Lung (tissue), 12 donors: Measurements from ENCODE around the gene BMERB1. TPM values are rescaled to one million over a fixed set of nuclear protein-coding genes. Genes with fewer than 3 reads are reported as not detected.
A peak's percentile ranks its signal among the peaks of the same experiment; 100 is the strongest.

ENCODE experiments used
- ATAC-seq: fragments of 200-7000 bp; cut with Tn5 transposase; one replicate; pipeline ENCODE4 v1.9.1; 2020; ENCODE audit warnings: moderate number of reproducible peaks; ENCODE audit not compliant: insufficient read depth, low FRiP score
- DNase-seq, 3 donors: peaks; one replicate each; pipeline ENCODE4 v3.0.0-alpha.2; 2013 to 2017
- H3K27ac ChIP-seq, 2 donors: one replicate each; pipeline ENCODE4 v1.5.1; 2013; ENCODE audit warnings: mild to moderate bottlenecking in 2 of 2, moderate library complexity in 2 of 2, control low read depth in 1 of 2, inconsistent platforms in 1 of 2, low read depth in 1 of 2, low read length in 1 of 2
- H3K27me3 ChIP-seq, 3 donors: one replicate each; pipeline ENCODE4 v1.5.1; 2013; ENCODE audit warnings: low read length in 2 of 3; ENCODE audit not compliant: control insufficient read depth in 3 of 3, insufficient read depth in 3 of 3
- H3K36me3 ChIP-seq, 4 donors: one replicate each; pipeline ENCODE4 v1.5.1; 2013; ENCODE audit warnings: low read length in 4 of 4, mild to moderate bottlenecking in 1 of 4, moderate library complexity in 1 of 4; ENCODE audit not compliant: control insufficient read depth in 4 of 4, insufficient read depth in 4 of 4
- H3K4me1 ChIP-seq, 5 donors: one replicate each; pipeline ENCODE4 v1.5.1; 2013; ENCODE audit warnings: low read length in 5 of 5, mild to moderate bottlenecking in 2 of 5, moderate library complexity in 1 of 5; ENCODE audit not compliant: control insufficient read depth in 5 of 5, insufficient read depth in 5 of 5
- H3K4me3 ChIP-seq: one replicate; pipeline ENCODE4 v1.5.1; 2013; ENCODE audit warnings: mild to moderate bottlenecking, control low read depth, moderate library complexity
- H3K9ac ChIP-seq, 2 donors: one replicate each; pipeline ENCODE4 v1.5.1; 2013; ENCODE audit warnings: low read length in 2 of 2, control low read depth in 1 of 2; ENCODE audit not compliant: insufficient read depth in 1 of 2
- H3K9me3 ChIP-seq, 4 donors: one replicate each; pipeline ENCODE4 v1.5.1; 2013; ENCODE audit warnings: low read length in 3 of 4, mild to moderate bottlenecking in 1 of 4, moderate library complexity in 1 of 4; ENCODE audit not compliant: control insufficient read depth in 4 of 4, insufficient read depth in 3 of 4
- WGBS, 2 donors: extraction: QIAGEN DNeasy Blood & Tissue Kit; methylation state at CpG; one replicate each; pipeline ENCODE4 v1.1.7; 2013; 5-methylcytosine and 5-hydroxymethylcytosine counted together
- polyA plus RNA-seq, 2 donors: library from polyadenylated mRNA; stranded (reverse); fragments of 200-250 nt; gene quantifications; one replicate each; pipeline ENCODE4 v1.2.1, GENCODE V29; 2013
- total RNA-seq, 2 donors: library from RNA; depleted of rRNA in 1 of 2; stranded (reverse); fragments of >200 nt in 1 of 2; gene quantifications; one replicate each; pipeline ENCODE4 v1.2.1, GENCODE V29; 2014 to 2021
- TF ChIP-seq, protein P1 (sequence below): IDR thresholded peaks from 2 replicates; pipeline ENCODE4 v1.5.1; 2012; ENCODE audit warnings: mild to moderate bottlenecking; ENCODE audit errors: control extremely low read depth, extremely low read depth
- donor health status: control.
- donor health status: control.
- donor health status: Bipolar disorder and iron deficiency.
- donor health status: healthy.
- donor health status: DM: yes; HTN: yes; CAD: no.

BMERB1 gene
- total and polyA plus RNA-seq, 4 donors, result 5.6 to 17.5 (median 7.9) TPM

DNA sequence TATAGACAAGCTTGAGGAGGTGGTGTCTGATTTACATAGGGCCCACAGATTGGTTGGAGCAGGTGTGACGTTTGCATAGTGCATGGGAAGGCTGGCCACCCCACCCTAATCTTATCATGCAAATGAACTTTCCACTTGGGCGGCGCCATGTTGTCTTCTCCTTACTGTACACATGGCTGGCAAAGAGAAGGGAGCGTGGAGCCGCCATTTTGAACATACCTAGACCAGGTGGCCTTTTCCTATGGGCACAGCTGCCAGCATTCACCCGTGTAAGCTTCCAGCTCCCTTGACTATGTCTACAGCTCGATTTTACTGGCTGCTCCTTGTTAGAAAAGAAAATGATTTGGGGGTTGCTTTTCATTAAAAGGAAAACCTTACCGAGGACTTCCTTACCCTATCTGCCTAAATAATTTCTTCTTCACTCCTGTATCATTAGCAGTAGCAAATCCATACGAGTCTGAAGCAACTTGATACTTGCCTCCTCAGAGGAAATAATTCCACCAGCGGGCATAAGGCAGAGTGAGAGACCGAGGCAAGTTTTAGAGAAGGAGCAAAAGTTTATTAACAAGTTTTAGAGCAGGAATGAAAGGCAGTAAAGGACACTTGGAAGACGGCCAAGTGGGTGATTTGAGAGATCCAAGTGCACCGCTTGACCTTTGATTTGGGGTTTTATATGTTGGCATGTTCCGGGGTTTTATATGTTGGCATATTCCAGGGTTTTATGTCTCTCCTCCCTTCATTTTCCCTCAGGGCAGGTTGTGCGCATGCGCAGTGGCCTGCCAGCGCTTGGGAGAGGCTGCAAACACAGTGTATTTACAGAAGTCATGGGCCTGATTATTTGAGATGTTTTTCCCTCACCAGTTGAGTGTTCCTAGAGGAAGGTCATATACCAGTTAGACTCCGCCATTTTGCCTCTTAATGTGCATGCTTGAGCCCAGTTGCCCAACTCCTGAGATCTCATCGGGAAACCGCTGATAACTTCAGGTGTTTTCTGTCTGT lies 142.9 kb downstream of the BMERB1 start:
- WGBS, 2 donors, result 94% methylated on average over 20 of the region's 20 CpGs
- H3K36me3 ChIP-seq, result peaks cover 0 to 10% (median 2%) of the 10 kb centered on the region in 4 donors
- ATAC-seq (no peak), DNase-seq (no peak)
- H3K4me1 ChIP-seq, result peaks cover 0 to 12% (median 3%) of the 10 kb centered on the region in 5 donors
- H3K9ac ChIP-seq, result no peak overlapping the region
- TF ChIP-seq, protein P1, sequence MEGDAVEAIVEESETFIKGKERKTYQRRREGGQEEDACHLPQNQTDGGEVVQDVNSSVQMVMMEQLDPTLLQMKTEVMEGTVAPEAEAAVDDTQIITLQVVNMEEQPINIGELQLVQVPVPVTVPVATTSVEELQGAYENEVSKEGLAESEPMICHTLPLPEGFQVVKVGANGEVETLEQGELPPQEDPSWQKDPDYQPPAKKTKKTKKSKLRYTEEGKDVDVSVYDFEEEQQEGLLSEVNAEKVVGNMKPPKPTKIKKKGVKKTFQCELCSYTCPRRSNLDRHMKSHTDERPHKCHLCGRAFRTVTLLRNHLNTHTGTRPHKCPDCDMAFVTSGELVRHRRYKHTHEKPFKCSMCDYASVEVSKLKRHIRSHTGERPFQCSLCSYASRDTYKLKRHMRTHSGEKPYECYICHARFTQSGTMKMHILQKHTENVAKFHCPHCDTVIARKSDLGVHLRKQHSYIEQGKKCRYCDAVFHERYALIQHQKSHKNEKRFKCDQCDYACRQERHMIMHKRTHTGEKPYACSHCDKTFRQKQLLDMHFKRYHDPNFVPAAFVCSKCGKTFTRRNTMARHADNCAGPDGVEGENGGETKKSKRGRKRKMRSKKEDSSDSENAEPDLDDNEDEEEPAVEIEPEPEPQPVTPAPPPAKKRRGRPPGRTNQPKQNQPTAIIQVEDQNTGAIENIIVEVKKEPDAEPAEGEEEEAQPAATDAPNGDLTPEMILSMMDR, result no peak
- H3K4me3 ChIP-seq, result no peak overlapping the region
- H3K27ac ChIP-seq, result no peak overlapping the region
- peaks cover 0 to 2% (median 0%) of the 10 kb centered on the region in 4 donors for H3K9me3 ChIP-seq
- H3K27me3 ChIP-seq, result no peaks in the 10 kb centered on the region

DNA sequence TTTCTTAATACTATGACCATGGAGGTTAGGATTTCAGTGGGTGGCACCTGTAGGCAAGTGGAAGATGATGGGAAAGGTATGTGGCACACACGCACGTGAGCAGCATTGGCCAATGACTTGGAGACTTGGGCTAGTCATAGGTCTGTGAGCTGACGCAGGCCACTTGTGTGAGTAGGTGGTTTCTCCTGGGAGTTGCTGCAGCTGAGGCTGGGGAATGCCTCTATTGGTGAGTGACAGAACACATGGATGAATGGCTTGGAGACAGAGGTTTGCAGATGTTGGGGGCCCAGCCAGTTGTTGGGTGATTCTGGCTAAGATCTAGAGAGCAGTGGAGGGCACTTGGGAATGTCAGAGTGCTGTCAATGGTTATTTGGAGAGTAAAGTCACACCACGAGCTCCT lies 144.4 kb downstream of the BMERB1 start:
- Histone ChIP-seq H3K9me3 (peaks cover 0 to 2% (median 0%) of the 10 kb centered on the region in 4 donors), H3K9ac (no peak overlapping the region), H3K4me3 (no peak overlapping the region), H3K4me1 (peaks cover 0 to 3% (median 0%) of the 10 kb centered on the region in 5 donors), H3K27me3 (no peaks in the 10 kb centered on the region), H3K27ac (no peak overlapping the region), H3K36me3 (peaks cover 0 to 13% (median 5%) of the 10 kb centered on the region in 4 donors)
- WGBS, 2 donors, result 92 to 99% methylated on average over 4 of the region's 4 CpGs
- no peak for ATAC-seq
- no peak for DNase-seq
- TF ChIP-seq, protein P1, result no peak

DNA sequence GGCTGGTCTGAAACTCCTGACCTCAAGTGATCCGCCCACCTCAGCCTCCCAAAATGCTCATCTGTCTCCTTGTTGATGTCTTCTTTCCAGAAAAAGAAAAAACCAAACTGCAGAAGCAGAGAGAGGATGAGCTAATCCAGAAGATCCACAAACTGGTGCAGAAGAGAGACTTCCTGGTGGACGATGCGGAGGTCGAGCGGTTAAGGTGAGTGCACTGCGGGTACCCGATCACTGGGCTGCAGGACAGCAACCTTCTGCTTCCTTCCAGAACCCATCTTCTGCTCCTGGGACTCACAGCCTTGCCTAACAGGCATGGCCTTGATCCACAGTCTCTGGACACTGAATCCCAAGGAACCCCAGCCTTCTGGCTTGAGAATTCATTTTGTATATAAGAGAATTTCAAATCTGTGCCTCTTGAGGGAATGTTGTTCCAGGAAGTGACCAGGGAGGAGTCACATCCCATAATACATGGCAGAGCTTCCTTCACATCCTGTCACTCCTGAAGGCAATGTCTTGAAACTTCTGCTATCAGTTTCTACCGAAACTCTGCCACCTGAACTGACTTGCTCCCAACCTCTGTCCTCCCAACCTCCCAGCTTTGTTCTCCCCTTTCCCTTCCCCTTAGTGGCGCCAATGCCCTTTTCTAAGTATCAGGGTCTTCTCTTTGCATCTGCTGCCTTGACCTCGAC lies 146.9 kb downstream of the BMERB1 start:
- 79 to 82% methylated on average over 10 of the region's 10 CpGs for WGBS, 2 donors

More for the DNA sequence above, 146.9 kb downstream of the BMERB1 start:
- Histone ChIP-seq H3K4me3 (no peak overlapping the region), H3K9me3 (peaks cover 0 to 2% (median 0%) of the 10 kb centered on the region in 4 donors), H3K36me3 (peaks cover 0 to 21% (median 10%) of the 10 kb centered on the region in 4 donors), H3K4me1 (peaks cover 0 to 1% (median 0%) of the 10 kb centered on the region in 5 donors), H3K9ac (no peak overlapping the region), H3K27me3 (no peaks in the 10 kb centered on the region), H3K27ac (peak overlapping the region in 1 of 2 donors; percentile 64)
- TF ChIP-seq, protein P1, result no peak
- no peak for ATAC-seq
- peak in 1 of 3 donors; percentile 11 for DNase-seq
